Left hindlimb (tissue), 1 donor: ENCODE results near the gene AXL.

ENCODE experiments used
- DNase-seq: peaks from one replicate; pipeline ENCODE4 v3.0.0-alpha.2; 2018

AXL gene

GRCh38 chr19:41310033-41310831 is 91.2 kb downstream of the AXL start, which contains the start of gene CCDC97:
CCDC97 (plus strand) TSS chr19:41310172; CDS start chr19:41310311, 139 bp downstream.
- peak; percentile 92 for DNase-seq

- no peak for DNase-seq
These were observed 92.0 kb downstream of the AXL start for GRCh38 chr19:41311072-41311471.
